HepG2 (cell line): ENCODE data around the gene NEAT1. TPM values are rescaled to one million over a fixed set of nuclear protein-coding genes. Genes with fewer than 3 reads are reported as not detected.

Experiments used
- ARID4A ChIP-seq: sonication (generic); formaldehyde crosslinking; IDR thresholded peaks from 2 replicates; pipeline ENCODE4 v1.5.0; 2020; ENCODE audit warnings: mild to moderate bottlenecking, missing genetic modification reagents, borderline replicate concordance
- MEIS2 ChIP-seq: sonication (generic); formaldehyde crosslinking; IDR thresholded peaks from 2 replicates; pipeline ENCODE4 v1.9.0; 2021; ENCODE audit warnings: mild to moderate bottlenecking, missing genetic modification reagents
- PATZ1 ChIP-seq: sonication (generic); formaldehyde crosslinking; IDR thresholded peaks from 2 replicates; pipeline ENCODE4 v1.4.0; 2020; ENCODE audit warnings: missing genetic modification reagents
- PHF21A ChIP-seq: sonication (generic); formaldehyde crosslinking; IDR thresholded peaks from 2 replicates; pipeline ENCODE4 v1.5.0; 2020; ENCODE audit warnings: mild to moderate bottlenecking, missing genetic modification reagents
- TFDP1 ChIP-seq: IDR thresholded peaks from 2 replicates; pipeline ENCODE4 v1.6.1; 2016; ENCODE audit warnings: missing compliant biosample characterization, missing genetic modification reagents, borderline replicate concordance
- TGIF2 ChIP-seq: IDR thresholded peaks from 2 replicates; pipeline ENCODE4 v1.6.1; 2016; ENCODE audit warnings: control low read depth, missing compliant biosample characterization
- ZHX2 ChIP-seq, 2 experiments: sonication (generic) in 1 of 2; formaldehyde crosslinking in 1 of 2; IDR thresholded peaks; 2 replicates each; pipeline versions ENCODE4 v1.6.1 to v1.9.0; 2014 to 2022; ENCODE audit warnings: antibody characterized with exemption in 1 of 2, borderline replicate concordance in 1 of 2, inconsistent platforms in 1 of 2, low read depth in 1 of 2, missing genetic modification reagents in 1 of 2
- ZNF446 ChIP-seq: sonication (generic); formaldehyde crosslinking; IDR thresholded peaks from 2 replicates; pipeline ENCODE4 v1.5.0; 2020; ENCODE audit warnings: mild to moderate bottlenecking, missing genetic modification reagents
- ZNF710 ChIP-seq: sonication (generic); formaldehyde crosslinking; IDR thresholded peaks from 2 replicates; pipeline ENCODE4 v1.5.0; 2020; ENCODE audit warnings: mild to moderate bottlenecking, missing genetic modification reagents, borderline replicate concordance
- polyA plus RNA-seq, 8 experiments: library from polyadenylated mRNA; depleted of rRNA in 3 of 8; stranded (reverse) in 7 of 8; unstranded in 1 of 8; fragments of >200 nt; fragmentation: Illumina TruSeq in 4 of 8; extraction: Trizol in 4 of 8; gene quantifications; 2 replicates each; pipeline versions ENCODE4 v1.2.1 to v1.2.3, GENCODE V29; 2011 to 2016; ENCODE audit warnings: low read depth in 4 of 8, missing spikeins in 1 of 8, mixed read lengths in 1 of 8; ENCODE audit not compliant: insufficient read depth in 1 of 8
- total RNA-seq, 5 experiments: library from RNA; depleted of rRNA; stranded (reverse); fragments of >200 nt; fragmentation: Illumina TruSeq; extraction: Trizol; gene quantifications; 2 replicates each; pipeline ENCODE4 v1.2.3, GENCODE V29; 2016; ENCODE audit warnings: low read depth in 1 of 5

The NEAT1 gene
- total and polyA plus RNA-seq, 2 of the 13 experiments (the other 11 are each of a cell fraction or from before 2014, with no cell fraction given) = 20.5 to 41.2 TPM

GRCh38 chr11:65445604-65446445, 23.2 kb downstream of the NEAT1 start (continued):
- TF ChIP-seq ZHX2 (IDR thresholded peaks at IDR 0.05; ENCODE audit: low read depth) = no peak
- no peak for TF ChIP-seq ZHX2 (CRISPR knock-in tag; IDR thresholded peaks at IDR 0.05; ENCODE audit: borderline replicate concordance)
- TF ChIP-seq PATZ1 = peak; percentile 11; the same call in 1 of the 2 replicates
- no peak for TF ChIP-seq MEIS2 (CRISPR knock-in tag)
- TF ChIP-seq TFDP1 (CRISPR knock-in tag) = no peak
- TF ChIP-seq ZNF446 (CRISPR knock-in tag) = no peak
- TF ChIP-seq PHF21A = no peak
- TF ChIP-seq ARID4A = peak; percentile 19; the same call in 1 of the 2 replicates
- TF ChIP-seq ZNF710 (CRISPR knock-in tag) = no peak
- no peak for TF ChIP-seq TGIF2 (CRISPR knock-in tag)
